ENCODE data around the gene RAD51B.

DNA sequence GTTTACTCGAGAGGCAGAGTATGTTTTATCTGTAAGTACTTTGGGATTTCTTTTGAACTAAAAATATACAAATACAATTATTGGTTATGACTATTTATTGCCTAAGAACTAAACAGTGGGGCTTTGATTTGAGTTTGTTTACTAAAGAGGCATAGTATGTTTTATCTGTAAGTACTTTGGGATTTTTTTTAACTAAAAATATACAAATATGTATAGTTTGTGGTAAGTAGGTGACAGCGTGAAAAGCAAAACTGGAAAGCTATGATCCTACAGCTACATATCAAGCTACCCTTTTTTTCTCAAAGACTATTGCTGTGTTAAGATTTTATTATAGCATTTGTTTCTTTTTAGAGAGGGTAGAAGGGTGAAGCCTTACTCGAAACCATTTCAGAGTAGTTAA is 171.0 kb downstream of the RAD51B start:
- no peak for TF ChIP-seq POLR2A (IDR thresholded peaks at IDR 0.05)
- TF ChIP-seq, protein P1, sequence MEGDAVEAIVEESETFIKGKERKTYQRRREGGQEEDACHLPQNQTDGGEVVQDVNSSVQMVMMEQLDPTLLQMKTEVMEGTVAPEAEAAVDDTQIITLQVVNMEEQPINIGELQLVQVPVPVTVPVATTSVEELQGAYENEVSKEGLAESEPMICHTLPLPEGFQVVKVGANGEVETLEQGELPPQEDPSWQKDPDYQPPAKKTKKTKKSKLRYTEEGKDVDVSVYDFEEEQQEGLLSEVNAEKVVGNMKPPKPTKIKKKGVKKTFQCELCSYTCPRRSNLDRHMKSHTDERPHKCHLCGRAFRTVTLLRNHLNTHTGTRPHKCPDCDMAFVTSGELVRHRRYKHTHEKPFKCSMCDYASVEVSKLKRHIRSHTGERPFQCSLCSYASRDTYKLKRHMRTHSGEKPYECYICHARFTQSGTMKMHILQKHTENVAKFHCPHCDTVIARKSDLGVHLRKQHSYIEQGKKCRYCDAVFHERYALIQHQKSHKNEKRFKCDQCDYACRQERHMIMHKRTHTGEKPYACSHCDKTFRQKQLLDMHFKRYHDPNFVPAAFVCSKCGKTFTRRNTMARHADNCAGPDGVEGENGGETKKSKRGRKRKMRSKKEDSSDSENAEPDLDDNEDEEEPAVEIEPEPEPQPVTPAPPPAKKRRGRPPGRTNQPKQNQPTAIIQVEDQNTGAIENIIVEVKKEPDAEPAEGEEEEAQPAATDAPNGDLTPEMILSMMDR (IDR thresholded peaks at IDR 0.05), result no peak
